ENCODE results near the gene KATNAL2.

Gene KATNAL2

DNA sequence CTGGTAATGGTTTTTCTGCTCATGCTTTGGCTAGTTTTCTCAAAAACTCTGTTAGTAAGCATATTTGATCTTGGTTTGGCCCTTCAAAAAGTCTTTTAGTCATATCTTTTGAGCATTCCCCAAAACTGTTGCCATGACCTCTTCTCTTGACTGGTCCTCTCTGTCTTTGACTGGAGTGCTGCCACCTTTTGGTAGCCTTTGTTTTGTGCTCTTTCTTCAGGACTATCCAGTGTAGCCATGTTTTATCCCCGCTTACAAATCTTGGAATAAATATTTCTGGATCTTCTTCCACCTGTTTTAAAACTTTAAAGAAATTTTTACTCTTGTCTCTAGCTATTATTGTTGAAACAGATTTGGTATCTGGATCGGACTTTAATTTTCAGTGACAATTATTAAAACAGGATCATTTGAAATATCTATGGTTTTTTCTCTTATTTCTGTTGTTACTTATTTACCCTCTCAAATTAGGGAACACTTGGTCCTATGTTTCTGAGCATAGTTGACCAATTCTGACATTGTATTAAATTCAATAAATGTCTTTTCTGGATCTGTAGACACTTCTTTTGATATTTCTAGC lies 119.0 kb downstream of the KATNAL2 start:
- no peak for DNase-seq

DNA sequence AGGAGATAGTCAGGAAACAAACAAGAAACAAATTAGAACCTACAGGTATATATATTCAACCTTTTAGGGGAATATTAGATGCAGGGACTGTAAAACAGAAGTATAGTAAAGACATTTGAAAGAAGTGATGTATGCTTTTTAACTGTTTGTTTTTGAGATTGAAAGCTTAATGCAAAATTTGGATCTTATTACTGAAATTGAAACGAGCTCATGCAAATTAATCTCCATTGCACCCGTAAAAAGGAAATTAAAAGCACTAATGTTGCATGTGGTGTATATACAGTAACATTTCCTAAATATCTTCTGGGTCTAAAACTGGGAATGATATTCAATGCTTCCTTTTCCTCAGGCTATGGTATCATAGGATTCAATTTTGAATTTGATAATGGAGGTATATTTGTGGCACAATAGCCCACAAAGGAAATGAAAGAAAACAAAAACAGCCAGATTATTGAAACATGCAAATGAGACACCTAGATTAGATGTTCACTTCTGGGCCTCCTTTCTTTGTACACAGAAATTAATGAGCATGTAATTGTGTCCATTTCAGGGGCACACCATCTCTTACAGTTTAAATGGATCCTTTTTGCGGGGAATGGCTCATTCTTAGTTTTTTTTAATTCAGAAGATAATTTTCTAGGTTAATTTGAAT lies 119.7 kb downstream of the KATNAL2 start:
- no peak for DNase-seq

DNA sequence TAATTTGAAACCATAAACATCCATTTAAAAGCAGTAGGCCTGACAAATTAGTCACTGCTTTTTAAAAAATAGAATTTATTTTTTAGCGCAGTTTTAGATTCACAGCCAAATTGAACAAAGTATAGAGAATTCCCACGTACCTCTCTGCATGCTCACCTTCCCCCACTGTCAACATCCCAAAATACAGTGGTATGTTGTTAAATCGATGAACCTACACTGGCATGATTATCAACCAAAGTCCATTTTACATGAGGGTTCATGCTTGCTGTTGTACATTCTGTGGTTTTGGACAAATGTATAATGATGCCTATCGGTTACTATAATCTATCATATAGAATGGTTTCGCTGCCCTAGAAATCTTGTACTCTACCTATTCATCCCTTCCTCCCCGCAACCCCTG lies 123.6 kb downstream of the KATNAL2 start:
- DNase-seq: no peak

DNA sequence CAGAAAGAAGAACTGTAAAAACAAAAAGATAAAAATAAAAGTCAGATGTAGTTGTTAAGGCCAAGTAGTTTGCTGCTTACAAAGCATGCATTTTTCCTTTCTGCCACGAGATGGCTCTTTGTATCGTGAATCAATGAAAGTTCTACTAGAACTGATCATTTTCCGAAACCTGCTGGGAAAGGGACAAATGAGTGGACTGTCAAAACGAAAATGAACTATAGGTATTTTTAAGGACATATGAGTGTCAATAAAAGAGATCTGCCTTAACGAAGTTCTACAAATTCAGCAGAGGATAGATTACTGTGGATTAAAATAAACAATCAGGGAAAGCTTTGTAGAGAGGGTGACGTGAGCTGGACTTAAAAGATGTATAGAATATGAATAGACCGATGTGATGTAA lies 133.1 kb downstream of the KATNAL2 start:
- DNase-seq: peak; percentile 49

DNA sequence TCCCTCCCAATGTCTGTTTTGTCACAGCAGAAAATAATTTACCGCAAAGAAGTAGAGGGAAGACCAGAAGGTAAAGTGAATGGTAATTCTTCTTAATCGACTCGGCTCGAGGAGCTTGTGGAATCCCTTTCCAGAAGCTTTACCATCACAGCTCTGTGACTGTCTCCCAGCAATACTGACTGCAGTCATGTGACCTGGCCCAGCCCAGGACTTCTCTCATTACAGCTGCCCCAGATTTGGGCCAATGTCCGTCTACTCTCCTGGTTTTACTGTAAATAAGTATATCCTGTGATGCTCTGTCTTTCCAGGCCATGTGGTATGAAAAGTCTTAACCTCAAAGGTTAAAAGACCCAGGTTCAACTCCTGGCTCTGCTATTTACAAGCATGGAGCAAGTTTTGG lies 137.0 kb downstream of the KATNAL2 start:
- DNase-seq: no peak

DNA sequence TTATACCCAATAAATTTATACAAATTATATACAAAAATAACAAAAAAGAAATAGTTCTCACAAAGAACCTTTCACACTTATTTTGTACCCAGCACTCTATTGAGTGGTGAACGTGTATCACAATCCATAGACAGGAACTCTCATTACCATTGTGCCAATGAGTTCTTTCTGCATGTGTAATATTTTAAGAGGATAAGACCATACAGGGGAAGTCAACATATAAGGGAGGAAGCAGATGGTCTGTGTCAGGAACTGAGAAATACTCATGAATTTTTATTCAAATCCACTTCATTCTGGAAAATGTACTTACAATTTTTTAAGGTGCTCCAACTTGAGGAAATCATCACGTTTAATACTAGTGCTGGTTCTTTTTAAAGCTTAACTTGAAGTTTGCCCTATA lies 145.1 kb downstream of the KATNAL2 start:
- no peak for DNase-seq

DNA sequence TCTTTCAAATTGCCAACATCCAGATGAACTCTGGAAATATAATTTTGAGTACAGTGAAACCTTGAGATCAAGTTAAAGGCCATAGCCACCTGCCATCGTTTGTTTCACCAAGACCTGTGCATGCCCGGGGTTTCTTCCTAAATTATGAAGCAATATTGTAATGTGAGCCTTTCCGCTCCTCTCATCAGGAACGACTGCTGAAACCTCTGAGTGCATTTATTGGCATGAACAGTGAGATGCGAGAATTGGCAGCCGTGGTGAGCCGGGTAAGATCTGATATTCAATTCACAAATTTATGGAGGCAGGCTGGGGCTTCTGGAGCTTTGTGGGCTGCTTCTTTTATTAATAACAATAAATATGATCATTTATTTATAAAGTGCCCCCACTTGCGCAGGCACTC lies 145.7 kb downstream of the KATNAL2 start:
- no peak for DNase-seq

DNA sequence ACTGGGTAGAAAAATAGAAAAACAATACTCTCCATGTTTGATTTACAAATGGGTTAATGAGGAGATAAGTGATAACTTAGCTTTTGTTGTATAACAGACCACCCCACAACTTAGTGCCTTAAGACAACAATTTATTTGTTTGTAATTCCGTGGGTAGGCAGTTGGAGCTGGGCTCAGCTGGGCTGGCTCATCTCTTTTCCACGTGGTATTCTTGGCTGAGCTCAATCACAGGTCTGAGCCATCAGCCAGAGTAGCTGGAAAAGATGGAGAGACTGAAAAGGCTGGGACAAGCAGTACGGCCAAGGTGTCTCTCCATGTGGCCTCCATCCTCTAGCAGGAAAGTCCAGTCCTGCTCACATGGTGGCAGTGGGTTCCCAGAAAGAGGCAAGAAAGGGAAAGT lies 150.2 kb downstream of the KATNAL2 start:
- DNase-seq: no peak

DNA sequence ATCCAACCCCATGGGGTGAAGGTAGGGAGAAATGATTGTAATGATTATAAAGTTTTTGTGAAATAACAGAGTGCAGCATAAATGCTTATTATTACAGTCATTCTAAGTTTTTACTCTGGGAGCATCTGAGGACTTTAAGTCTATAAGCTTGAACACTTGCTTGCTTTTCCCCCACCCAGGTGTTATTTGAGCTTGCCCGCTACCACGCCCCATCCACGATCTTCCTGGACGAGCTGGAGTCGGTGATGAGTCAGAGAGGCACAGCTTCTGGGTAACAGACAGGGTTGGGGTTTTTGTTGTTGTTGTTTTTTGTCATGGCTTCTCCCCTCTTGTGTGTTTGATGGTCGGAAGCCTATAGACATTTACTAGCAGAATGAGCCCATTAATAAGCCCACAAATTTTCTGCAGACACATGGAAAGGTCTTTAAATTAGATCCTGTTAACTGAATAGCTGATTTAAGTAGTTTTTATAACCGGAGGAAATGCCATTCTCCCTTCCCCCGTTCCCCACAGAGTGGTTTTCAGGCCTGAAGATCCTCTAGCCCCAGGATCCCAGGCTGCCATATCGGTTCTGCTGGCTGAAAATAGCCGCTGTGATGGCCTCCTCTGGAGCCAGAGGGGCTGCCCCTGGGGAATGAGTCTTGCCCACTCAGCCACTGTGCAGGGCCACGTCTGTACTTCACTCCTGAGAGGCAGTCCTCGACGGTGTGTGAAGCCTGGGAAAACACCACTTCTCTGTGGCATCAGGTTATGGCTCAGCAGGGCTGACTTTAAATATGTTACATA lies 157.9 kb downstream of the KATNAL2 start:
- peak; percentile 86 for DNase-seq

DNA sequence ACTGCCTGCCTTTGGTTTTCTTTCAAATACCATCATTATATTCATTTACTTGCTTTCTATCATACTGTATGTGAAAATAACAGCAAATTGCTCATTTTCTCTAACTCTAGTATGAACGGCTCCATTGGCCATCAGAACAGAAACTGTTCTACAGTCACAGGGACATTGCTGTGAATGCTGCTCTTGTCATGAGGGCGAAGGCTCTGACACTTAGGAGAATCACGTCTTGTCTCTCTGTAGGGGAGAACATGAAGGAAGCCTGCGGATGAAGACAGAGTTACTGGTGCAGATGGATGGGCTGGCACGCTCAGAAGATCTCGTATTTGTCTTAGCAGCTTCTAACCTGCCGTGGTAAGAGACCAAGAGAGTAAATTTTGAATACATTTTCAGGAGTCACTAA lies 159.7 kb downstream of the KATNAL2 start:
- peak; percentile 21 for DNase-seq

DNA sequence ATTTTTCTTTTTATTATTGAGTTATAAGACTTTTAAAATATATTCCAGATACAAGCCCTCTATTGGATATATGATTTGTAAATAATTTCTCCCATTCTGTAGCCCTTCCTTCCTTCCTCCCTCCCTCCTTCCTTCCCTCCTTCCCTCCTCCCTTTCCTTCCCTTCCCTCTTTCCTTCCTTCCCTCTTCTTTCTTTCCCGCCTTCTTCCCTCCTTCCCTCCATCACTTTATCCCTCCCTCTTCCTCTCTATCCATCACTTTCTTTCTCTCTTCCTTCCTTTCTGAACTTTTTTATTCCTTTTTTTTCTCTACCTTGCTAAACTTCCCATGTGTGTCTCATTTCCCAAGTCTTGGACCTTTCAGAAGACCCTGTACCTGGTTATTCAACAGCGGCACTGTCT lies 163.5 kb downstream of the KATNAL2 start:
- no peak for DNase-seq

DNA sequence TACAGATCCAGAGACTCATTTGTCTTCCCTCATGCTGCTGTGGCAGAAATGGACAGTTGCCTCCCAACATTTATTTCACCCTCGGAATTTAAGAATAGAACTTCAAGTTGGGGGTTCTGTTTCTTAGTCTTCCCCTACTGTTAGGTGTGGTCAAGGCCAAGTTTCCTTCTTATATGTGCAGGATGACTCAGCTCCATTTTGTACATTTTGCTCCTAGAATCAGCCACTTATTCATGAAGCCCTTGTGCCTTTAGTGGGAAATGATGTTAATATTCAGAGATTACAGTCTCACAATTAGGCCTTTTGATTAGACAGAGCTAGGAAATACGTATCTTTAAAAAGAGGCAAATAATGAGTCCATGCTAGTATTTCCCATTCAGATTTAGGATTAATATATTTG lies 164.2 kb downstream of the KATNAL2 start:
- no peak for DNase-seq

DNA sequence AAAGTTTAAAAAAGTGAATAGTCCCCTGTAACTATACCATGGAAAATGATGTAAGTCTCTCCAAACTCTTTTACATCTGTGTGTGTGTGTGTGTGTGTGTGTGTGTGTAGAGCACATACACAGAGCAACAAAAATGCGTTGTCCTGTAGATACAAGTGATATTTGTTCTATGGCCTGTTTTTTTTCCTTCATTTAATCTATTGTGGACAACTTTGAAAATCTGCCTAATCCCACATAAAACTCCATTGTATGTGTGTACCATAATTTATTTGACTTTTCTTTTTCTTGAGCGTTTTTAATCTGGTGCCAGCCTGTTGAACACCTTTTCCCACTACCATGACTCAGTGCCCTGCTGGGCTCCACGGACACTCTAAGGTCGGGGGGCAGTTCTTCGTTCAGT lies 170.3 kb downstream of the KATNAL2 start:
- DNase-seq: no peak

DNA sequence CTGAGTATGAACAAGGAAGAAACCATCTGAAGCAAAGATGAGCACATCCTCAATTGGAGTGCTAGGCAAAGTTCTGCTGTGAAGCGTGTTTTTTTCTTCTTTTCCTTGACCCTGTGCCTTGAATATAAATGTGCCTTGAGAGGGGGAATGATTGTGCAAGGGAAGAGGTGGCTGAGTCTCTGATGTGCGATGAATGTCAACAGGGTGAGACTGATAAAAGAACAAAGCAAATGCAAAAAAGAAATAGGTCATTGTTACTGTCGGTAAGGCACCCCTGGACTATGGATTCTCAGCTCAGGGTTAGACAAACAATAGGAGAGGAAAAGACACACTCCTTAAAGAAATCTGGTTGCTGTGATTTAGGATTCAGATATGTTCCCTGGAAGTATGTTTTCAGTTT lies 178.4 kb downstream of the KATNAL2 start:
- no peak for DNase-seq

DNA sequence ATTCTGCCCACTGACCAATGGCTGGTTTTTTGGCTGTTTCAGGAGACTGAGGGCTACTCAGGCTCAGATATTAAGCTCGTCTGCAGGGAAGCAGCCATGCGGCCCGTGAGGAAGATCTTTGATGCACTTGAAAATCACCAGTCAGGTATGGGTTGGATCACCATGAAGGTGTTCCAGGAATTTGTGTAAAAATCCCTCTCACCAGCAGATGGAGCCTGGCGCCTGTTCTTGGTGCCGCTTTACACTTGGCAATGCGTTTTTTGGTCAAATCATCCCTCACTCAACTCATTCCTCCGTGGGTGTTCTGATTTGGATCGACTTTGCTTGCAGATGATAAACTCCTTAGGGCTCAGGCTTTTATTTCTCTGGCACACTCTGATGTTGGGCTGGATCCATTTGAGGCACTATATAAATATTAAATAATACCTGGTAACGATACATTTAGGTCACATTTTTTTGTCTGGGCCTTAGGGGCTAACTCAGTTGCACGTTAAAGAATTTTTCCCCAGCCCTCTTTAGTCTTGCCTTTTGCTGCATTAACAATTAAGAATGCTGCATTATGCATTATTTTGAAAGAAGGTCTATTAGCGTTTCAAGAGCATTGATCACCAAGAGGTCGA lies 182.9 kb downstream of the KATNAL2 start:
- DNase-seq: peak; percentile 46

DNA sequence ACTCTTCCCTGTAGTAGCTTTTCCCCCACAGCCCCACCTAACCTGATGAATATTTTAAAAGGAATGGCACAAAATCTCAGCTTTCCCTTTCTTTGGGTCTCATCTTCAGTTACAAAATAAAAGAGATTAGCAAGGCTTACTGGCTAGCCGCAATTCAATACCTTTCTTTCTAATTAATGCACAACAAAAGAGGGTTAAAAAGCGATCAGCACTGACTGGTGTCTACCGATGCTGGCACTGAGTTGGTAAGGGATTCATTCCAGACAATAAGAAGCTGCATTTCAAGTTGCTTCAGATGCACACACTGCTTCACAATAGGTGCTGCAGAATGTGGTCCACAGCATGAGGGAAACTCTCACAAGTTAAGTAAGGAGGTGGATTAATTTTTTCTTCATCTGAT lies 191.0 kb downstream of the KATNAL2 start:
- DNase-seq: no peak

DNA sequence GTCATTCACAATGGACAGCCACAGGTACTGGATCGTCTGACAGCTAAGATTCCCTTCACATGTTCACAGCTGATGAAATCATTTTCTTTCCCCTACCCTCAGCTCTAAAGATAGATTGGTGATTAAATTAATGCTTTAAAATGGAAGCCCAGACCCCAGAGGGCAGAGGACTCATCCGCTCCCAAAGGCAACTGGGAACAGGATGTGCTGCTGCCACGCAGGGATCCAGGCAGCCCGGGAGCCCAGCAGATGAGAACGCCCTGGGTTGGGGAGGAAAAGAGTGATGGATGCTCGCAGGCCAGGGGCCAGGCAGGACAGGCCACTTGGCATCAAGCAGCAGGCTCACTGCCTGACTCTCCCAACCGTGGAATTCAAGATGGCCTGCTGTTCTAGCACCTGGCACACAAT lies 191.6 kb downstream of the KATNAL2 start:
- DNase-seq: no peak

DNA sequence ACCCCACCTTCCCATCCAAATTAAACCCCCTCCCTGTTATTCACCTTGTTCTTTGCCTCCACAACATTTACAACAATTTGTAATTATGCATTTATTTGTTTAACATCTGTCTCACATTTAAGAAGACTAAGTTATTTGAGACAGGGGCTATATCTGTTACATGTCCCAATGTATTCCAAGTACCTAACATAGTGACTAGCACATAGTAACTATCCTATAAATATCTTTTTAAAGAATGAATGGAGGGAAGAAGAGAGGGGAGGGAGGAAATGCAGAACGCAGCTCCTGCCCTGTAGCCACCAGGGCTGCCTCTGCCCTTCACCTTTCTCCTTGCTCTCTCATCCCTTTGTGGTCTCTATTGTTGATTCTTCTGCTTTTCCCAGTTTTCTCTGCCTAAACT lies 192.3 kb downstream of the KATNAL2 start:
- DNase-seq: no peak

DNA sequence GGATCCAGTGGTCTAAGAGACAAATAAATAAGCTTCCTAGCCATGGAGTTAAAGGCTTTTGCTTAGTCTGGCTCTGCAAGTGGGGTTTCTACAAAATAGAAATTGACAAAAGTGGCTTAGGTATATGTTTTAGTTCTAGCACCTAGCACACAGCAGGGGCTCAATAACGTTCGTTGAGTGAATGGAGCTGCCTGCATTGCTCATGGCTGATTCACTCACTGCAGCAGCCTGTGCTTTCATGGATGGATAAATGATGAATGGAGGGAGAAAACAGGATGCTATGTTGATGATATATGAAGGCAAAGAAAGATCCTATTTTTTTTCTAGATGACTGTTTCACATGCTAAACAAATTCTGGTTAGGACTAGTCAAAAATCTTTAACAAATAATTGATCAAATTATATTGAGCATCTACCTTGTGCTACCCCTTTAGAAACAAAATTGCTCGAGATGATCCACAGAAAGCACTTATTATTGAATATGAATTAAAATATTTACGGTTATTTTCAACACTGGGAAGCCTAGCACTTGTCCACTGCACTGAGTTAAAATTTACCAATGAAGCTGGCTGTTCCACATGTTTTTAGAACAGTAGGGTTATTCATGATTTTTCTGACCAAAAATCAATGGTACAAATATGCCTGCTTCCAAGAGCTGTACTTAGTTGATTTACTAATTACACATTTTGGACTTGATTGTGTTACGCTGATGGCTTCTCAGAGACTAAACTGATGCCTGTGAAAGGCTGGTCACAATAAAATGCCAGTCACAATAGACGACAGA lies 193.3 kb downstream of the KATNAL2 start:
- no peak for DNase-seq

DNA sequence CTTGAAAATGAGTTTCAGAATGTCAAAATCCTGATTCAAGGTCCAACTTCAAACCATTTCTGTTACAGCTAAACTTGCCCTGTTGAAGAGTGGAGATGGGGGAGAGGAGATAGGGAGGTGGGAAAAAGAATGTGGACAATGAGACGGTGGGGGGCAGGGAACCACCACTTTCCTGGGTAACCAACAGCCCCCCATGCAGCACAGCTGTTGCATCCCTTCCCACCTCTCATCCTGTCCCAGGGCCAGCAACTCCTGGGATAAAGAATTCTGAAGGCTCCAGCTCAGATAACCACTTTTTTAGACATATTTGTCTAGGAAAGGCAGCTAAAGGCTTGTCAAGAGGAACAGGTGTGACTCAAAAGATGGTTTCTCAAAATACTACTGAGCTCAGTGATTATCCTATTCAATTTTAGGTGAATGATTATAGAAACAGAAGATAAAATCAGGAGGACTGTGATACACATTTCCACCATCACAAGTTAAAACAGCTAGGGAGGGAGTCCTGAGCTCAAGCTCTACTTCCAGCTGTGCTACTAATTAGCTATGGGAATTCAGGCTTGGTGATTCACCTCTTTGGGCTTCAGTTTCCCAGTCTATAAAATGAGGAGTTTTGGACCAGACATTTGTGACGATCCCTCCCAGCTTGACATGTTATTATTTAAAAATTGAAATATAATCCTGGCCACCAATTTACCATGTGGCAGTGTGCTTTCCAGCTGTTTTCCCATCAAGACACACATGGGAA lies 196.6 kb downstream of the KATNAL2 start:
- no peak for DNase-seq

DNA sequence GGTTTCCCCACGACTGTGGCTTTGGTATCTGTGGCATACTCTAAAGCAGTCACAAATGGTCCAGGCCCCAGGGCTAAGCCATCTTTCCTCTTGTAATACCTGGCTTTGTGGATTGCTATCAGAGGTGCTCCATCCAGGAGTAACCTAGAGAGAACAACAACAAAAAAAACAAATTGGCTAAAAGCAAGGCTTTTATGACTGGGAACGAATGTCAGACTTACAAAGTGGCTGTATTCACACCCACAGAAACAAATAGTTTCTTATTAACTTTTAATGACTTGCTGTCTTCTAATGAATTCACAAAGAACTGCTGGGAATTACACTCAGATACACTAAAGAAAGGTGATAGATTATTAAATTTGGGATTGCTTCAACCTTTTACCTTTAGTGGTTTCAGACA lies 197.8 kb downstream of the KATNAL2 start:
- DNase-seq: no peak

DNA sequence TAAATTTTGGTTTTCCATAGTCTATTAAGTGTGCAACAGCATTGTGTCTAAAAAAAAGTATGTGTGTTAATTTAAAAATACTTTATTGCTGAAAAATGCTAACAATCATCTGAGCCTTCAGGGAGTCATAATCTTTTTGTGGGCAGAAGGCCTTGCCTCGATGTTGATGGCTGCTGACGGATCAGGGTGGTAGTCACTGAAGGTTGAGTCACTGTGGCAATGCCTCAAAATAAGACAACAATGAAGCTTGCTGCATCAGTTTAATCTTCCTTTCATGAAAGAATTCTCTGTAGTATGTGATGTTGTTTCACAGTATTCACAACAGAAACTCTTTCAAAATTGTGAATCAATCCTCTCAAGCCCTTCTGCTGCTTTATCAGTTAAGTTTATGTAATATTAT lies 201.6 kb downstream of the KATNAL2 start:
- DNase-seq: no peak
